GM12878 (cell line): Measurements from ENCODE around the gene MUL1. TPM values are rescaled to one million over a fixed set of nuclear protein-coding genes. Genes with fewer than 3 reads are reported as not detected.

Source experiments
- ATAC-seq: fragments of 200-7000 bp; cut with Tn5 transposase; 3 replicates; pipeline ENCODE4 v1.9.1; 2020; ENCODE audit warnings: mild to moderate bottlenecking, moderate library complexity
- BruUV-seq: library from RNA; stranded (reverse); fragments of 400-500 nt; replicated peaks from 2 replicates; lab custom pipeline; 2021; lab: Mats Ljungman, UMichigan
- CTCF ChIA-PET: fragments of 300-600 bp; sonication (Branson Sonifier 250); formaldehyde crosslinking; extraction: SDS; loops from one replicate; lab custom pipeline; 2021; ENCODE audit warnings: inconsistent platforms; lab: Yijun Ruan, JAX
- POLR2A ChIA-PET: fragments of 350-600 bp; formaldehyde crosslinking; extraction: SDS; loops from one replicate; lab custom pipeline; 2021; ENCODE audit warnings: inconsistent platforms; lab: Charles Lee
- RAD21 ChIA-PET: fragments of 300-600 bp; sonication (Branson Sonifier 250); formaldehyde crosslinking; loops from one replicate; lab custom pipeline; 2023; ENCODE audit warnings: antibody characterized with exemption; ENCODE audit not compliant: unreplicated experiment; lab: Charles Lee
- SMC1A ChIA-PET: fragments of 300-600 bp; sonication (Branson Sonifier 250); formaldehyde crosslinking; loops from one replicate; lab custom pipeline; 2023; ENCODE audit not compliant: unreplicated experiment, uncharacterized antibody; lab: Charles Lee
- DNase-seq: peaks from one replicate; pipeline ENCODE4 v3.0.0-alpha.2; 2011; ENCODE audit warnings: low read depth, low spot score
- FAIRE-seq: peaks from 3 replicates; lab custom pipeline; 2011; peaks lifted over from hg19 to GRCh38; lab: Jason Lieb, UNC
- H2AFZ ChIP-seq: 2 replicates; pipeline ENCODE4 v1.6.0; 2011; ENCODE audit warnings: low read depth, low read length, control low read depth; ENCODE audit not compliant: control insufficient read depth
- H3K27ac ChIP-seq: 2 replicates; pipeline ENCODE4 v1.5.1; 2011; ENCODE audit warnings: control low read depth; ENCODE audit not compliant: control insufficient read depth, insufficient read depth
- H3K27me3 ChIP-seq, 2 experiments: replicated peaks in 1 of 2; 2 replicates each; pipeline versions ENCODE4 v1.6.0 to v1.6.1; 2011; ENCODE audit warnings: low read length in 1 of 2; ENCODE audit not compliant: control insufficient read depth in 2 of 2, insufficient read depth in 2 of 2
- H3K36me3 ChIP-seq, 2 experiments: 2 replicates each; pipeline ENCODE4 v1.5.1; 2011; ENCODE audit warnings: low read length in 1 of 2; ENCODE audit not compliant: control insufficient read depth in 2 of 2, insufficient read depth in 2 of 2
- H3K4me1 ChIP-seq: 2 replicates; pipeline ENCODE4 v1.6.1; 2011; ENCODE audit warnings: mild to moderate bottlenecking, low read length, moderate library complexity, mixed read lengths; ENCODE audit not compliant: control insufficient read depth, insufficient read depth
- H3K4me2 ChIP-seq: 2 replicates; pipeline ENCODE4 v1.6.0; 2011; ENCODE audit warnings: control low read depth; ENCODE audit not compliant: control insufficient read depth, insufficient read depth
- H3K4me3 ChIP-seq: fragments of 200-600 bp; sonication (generic); 2 replicates; pipeline ENCODE4 v1.5.1; 2016
- H3K79me2 ChIP-seq: 2 replicates; pipeline ENCODE4 v1.6.0; 2011; ENCODE audit warnings: low read length; ENCODE audit not compliant: control insufficient read depth, insufficient read depth
- H3K9ac ChIP-seq: 2 replicates; pipeline ENCODE4 v1.8.0; 2011; ENCODE audit warnings: low read length, control low read depth, mixed read lengths; ENCODE audit not compliant: control insufficient read depth, insufficient read depth
- H3K9me3 ChIP-seq: replicated peaks from 3 replicates; pipeline ENCODE4 v1.5.1; 2011; ENCODE audit warnings: mild to moderate bottlenecking, low read length; ENCODE audit not compliant: control insufficient read depth, insufficient read depth
- H4K20me1 ChIP-seq: 2 replicates; pipeline ENCODE4 v1.6.0; 2011; ENCODE audit not compliant: control insufficient read depth, insufficient read depth
- BRCA1 ChIP-seq: IDR thresholded peaks from 2 replicates; pipeline ENCODE4 v1.6.1; 2011; ENCODE audit warnings: low read depth, low read length, improper control_type of control experiment
- CEBPZ ChIP-seq: fragments of 150-350 bp; IDR thresholded peaks from 2 replicates; pipeline ENCODE4 v1.6.1; 2016; ENCODE audit warnings: low read depth, low read length
- E2F8 ChIP-seq: fragments of 450-650 bp; IDR thresholded peaks from 2 replicates; pipeline ENCODE4 v1.6.1; 2018; ENCODE audit warnings: mild to moderate bottlenecking, low read depth, moderate library complexity; ENCODE audit not compliant: partially characterized antibody
- EGR1 ChIP-seq, 2 experiments: IDR thresholded peaks; 1 replicate in 1 of 2; 2 replicates in 1 of 2; pipeline ENCODE4 v1.6.1; 2011 to 2012; ENCODE audit warnings: low read depth in 2 of 2, low read length in 2 of 2, borderline replicate concordance in 1 of 2, mild to moderate bottlenecking in 1 of 2, moderate library complexity in 1 of 2
- JUND ChIP-seq: IDR thresholded peaks from 2 replicates; pipeline ENCODE4 v1.6.1; 2012; ENCODE audit warnings: low read depth, mild to moderate bottlenecking, low read length, improper control_type of control experiment, moderate library complexity
- LARP7 ChIP-seq: fragments of 450-650 bp; IDR thresholded peaks from 2 replicates; pipeline ENCODE4 v1.6.1; 2017; ENCODE audit warnings: mild to moderate bottlenecking
- NFIC ChIP-seq: IDR thresholded peaks from 2 replicates; pipeline ENCODE4 v1.6.1; 2012; ENCODE audit warnings: low read depth, mild to moderate bottlenecking, inconsistent platforms, low read length, moderate library complexity
- NR2C2 ChIP-seq: IDR thresholded peaks from 2 replicates; pipeline ENCODE4 v1.6.1; 2011; ENCODE audit warnings: borderline replicate concordance, low read depth; ENCODE audit not compliant: control insufficient read depth, insufficient read length
- NR2F1 ChIP-seq: fragments of 450-650 bp; conservative IDR thresholded peaks from 2 replicates; pipeline ENCODE4 v1.6.1; 2017; ENCODE audit warnings: mild to moderate bottlenecking
- ZBTB11 ChIP-seq: fragments of 450-650 bp; formaldehyde crosslinking; IDR thresholded peaks from 2 replicates; pipeline ENCODE4 v1.5.0; 2022; ENCODE audit warnings: mild to moderate bottlenecking, missing genetic modification characterization
- ZBTB33 ChIP-seq: fragments of 450-650 bp; IDR thresholded peaks from 2 replicates; pipeline ENCODE4 v1.6.1; 2017; ENCODE audit warnings: mild to moderate bottlenecking
- ZNF384 ChIP-seq: IDR thresholded peaks from 2 replicates; pipeline ENCODE4 v1.6.1; 2012; ENCODE audit warnings: low read depth, mild to moderate bottlenecking, low read length, improper control_type of control experiment, borderline replicate concordance
- whole genome bisulfite sequencing: methylation state at CpG from one replicate; pipeline ENCODE4 v1.1.6; 2016; ENCODE audit warnings: low lambda C conversion rate; ENCODE audit not compliant: insufficient replicate concordance, insufficient coverage; ENCODE audit errors: missing lambda C conversion rate; 5-methylcytosine and 5-hydroxymethylcytosine counted together
- in situ Hi-C: fragments of 300-500 bp; cut with MboI; formaldehyde crosslinking; loops from 9 replicates; pipeline ENCODE4 v1.14.3; 2018; ENCODE audit warnings: mixed read lengths
- intact Hi-C: fragments of 100-400 bp; cut with micrococcal nuclease; formaldehyde crosslinking; loops from one replicate; pipeline ENCODE4 v1.14.2; 2022; ENCODE audit not compliant: unreplicated experiment
- polyA plus RNA-seq, 11 experiments: library from polyadenylated mRNA; depleted of rRNA in 4 of 11; unstranded in 6 of 11; stranded (reverse) in 5 of 11; fragments of >200 nt; fragmentation: Nextera tagmentation in 4 of 11; fragmentation: Illumina TruSeq in 1 of 11; extraction: Ambion mirVana in 4 of 11; extraction: Trizol in 1 of 11; gene quantifications; 1 replicate in 1 of 11; 2 replicates in 10 of 11; pipeline versions ENCODE4 v1.2.1 to v1.2.3, GENCODE V29; 2011 to 2016; ENCODE audit warnings: inconsistent platforms in 2 of 11, missing spikeins in 2 of 11, low read depth in 1 of 11
- total RNA-seq, 4 experiments: library from RNA; depleted of rRNA in 3 of 4; stranded (reverse); fragments of >200 nt in 3 of 4; fragmentation: Illumina TruSeq in 1 of 4; extraction: Trizol in 1 of 4; gene quantifications; 2 replicates each; pipeline versions ENCODE4 v1.2.1 to v1.2.3, GENCODE V29; 2013 to 2021

MUL1 gene
- total and polyA plus RNA-seq, 10 of the 15 experiments (the other 5 are each of a cell fraction or from before 2014, with no cell fraction given) = 4.9 to 27.0 (median 15.5) TPM

GRCh38 chr1:20540281-20540680, 32.3 kb upstream of the MUL1 start:
- RAD21 ChIA-PET = no interaction called here
- FAIRE-seq (no peak), DNase-seq (no peak), ATAC-seq (no peak)
- Histone ChIP-seq H3K36me3 (no peaks in the 10 kb centered on the region), H3K4me1 (no peaks in the 10 kb centered on the region), H3K4me2 (no peak overlapping the region), H3K9me3 (no peaks in the 10 kb centered on the region), H2AFZ (no peak overlapping the region), H3K4me3 (no peak overlapping the region), H4K20me1 (no peaks in the 10 kb centered on the region), H3K79me2 (no peaks in the 10 kb centered on the region), H3K27me3 (0 out of 4 replicates have a peak, but pooled peaks cover 0 to 1% of the 10 kb centered on the region in 2 experiments), H3K9ac (no peak overlapping the region), H3K27ac (no peak overlapping the region)
- intact Hi-C loops (no loop called here), in situ Hi-C loops (no loop called here)
- no TSS peak for BruUV-seq
- SMC1A ChIA-PET = no interaction called here
- CTCF ChIA-PET = no interaction called here
- POLR2A ChIA-PET = no interaction called here
- 22% methylated on average over 1 of the region's 1 CpG for WGBS
- no peak for TF ChIP-seq EGR1 (IDR thresholded peaks at IDR 0.05; ENCODE audit: borderline replicate concordance in 1 of 2, low read depth in 2 of 2, low read length in 2 of 2)
- TF ChIP-seq ZBTB11 = no peak
- no peak for TF ChIP-seq NFIC
- no peak for TF ChIP-seq ZNF384
- TF ChIP-seq E2F8 = no peak
- TF ChIP-seq CEBPZ = no peak
- no peak for TF ChIP-seq BRCA1
- TF ChIP-seq JUND = no peak
- TF ChIP-seq LARP7 = no peak
- TF ChIP-seq NR2C2 = no peak
- no peak for TF ChIP-seq ZBTB33
- no peak for TF ChIP-seq NR2F1
